ENCODE data around the gene LGALS3BP.

Gene LGALS3BP

GRCh38 chr17:78967782-78968362 lies 11.9 kb downstream of the LGALS3BP start:
- peaks cover 4% of the 10 kb centered on the region; the same call in 1 of the 2 replicates for H3K27me3 ChIP-seq (ENCODE audit: insufficient read depth, low read length)
- no peak overlapping the region for H3K4me3 ChIP-seq (ENCODE audit: low read depth, low read length, poor library complexity, severe bottlenecking)
- no peaks in the 10 kb centered on the region for H3K9me2 ChIP-seq (ENCODE audit: low read depth, low read length)
- no peaks in the 10 kb centered on the region for H3K36me3 ChIP-seq (ENCODE audit: insufficient read depth, low read length)
- no peaks in the 10 kb centered on the region for H3K4me1 ChIP-seq (ENCODE audit: insufficient read depth, low read length, severe bottlenecking)
- TF ChIP-seq CTCF (IDR thresholded peaks at IDR 0.05; ENCODE audit: low read length), result no peak
- no peak for TF ChIP-seq EZH2 (IDR thresholded peaks at IDR 0.05; ENCODE audit: borderline replicate concordance, low read length)
- H4K20me1 ChIP-seq (ENCODE audit: insufficient read depth, low read length), result no peaks in the 10 kb centered on the region
- H3F3A ChIP-seq (ENCODE audit: insufficient read depth, low read length), result no peaks in the 10 kb centered on the region
- no peak overlapping the region for H2AFZ ChIP-seq (ENCODE audit: low read length)
- no peak overlapping the region for H3K4me2 ChIP-seq (ENCODE audit: low read length)
- no peak overlapping the region for H3K9ac ChIP-seq (ENCODE audit: low read length)
- no peaks in the 10 kb centered on the region for H3K9me3 ChIP-seq (ENCODE audit: low read length)
- no peak overlapping the region for H3K27ac ChIP-seq (ENCODE audit: low read depth, low read length, poor library complexity, severe bottlenecking)
- no peaks in the 10 kb centered on the region for H3K79me2 ChIP-seq (ENCODE audit: insufficient read depth, low read length)

GRCh38 chr17:78966910-78967600 lies 12.7 kb downstream of the LGALS3BP start:
- H2AFZ ChIP-seq (ENCODE audit: low read length), result no peak overlapping the region
- no peak overlapping the region for H3K4me3 ChIP-seq (ENCODE audit: low read depth, low read length, poor library complexity, severe bottlenecking)
- H3K27ac ChIP-seq (ENCODE audit: low read depth, low read length, poor library complexity, severe bottlenecking), result no peak overlapping the region
- no peaks in the 10 kb centered on the region for H3F3A ChIP-seq (ENCODE audit: insufficient read depth, low read length)
- no peaks in the 10 kb centered on the region for H4K20me1 ChIP-seq (ENCODE audit: insufficient read depth, low read length)
- no peaks in the 10 kb centered on the region for H3K9me3 ChIP-seq (ENCODE audit: low read length)
- H3K4me1 ChIP-seq (ENCODE audit: insufficient read depth, low read length, severe bottlenecking), result no peaks in the 10 kb centered on the region
- no peak for TF ChIP-seq CTCF (IDR thresholded peaks at IDR 0.05; ENCODE audit: low read length)
- no peak for TF ChIP-seq EZH2 (IDR thresholded peaks at IDR 0.05; ENCODE audit: borderline replicate concordance, low read length)
- H3K79me2 ChIP-seq (ENCODE audit: insufficient read depth, low read length), result no peaks in the 10 kb centered on the region
- H3K9me2 ChIP-seq (ENCODE audit: low read depth, low read length), result no peaks in the 10 kb centered on the region
- H3K9ac ChIP-seq (ENCODE audit: low read length), result no peak overlapping the region
- no peaks in the 10 kb centered on the region for H3K36me3 ChIP-seq (ENCODE audit: insufficient read depth, low read length)
- no peak overlapping the region for H3K4me2 ChIP-seq (ENCODE audit: low read length)
- peaks cover 4% of the 10 kb centered on the region; the same call in 1 of the 2 replicates for H3K27me3 ChIP-seq (ENCODE audit: insufficient read depth, low read length)

- H4K20me1 ChIP-seq (ENCODE audit: insufficient read depth, low read length), result no peaks in the 10 kb centered on the region
- H3K27me3 ChIP-seq (ENCODE audit: insufficient read depth, low read length), result peaks cover 4% of the 10 kb centered on the region; the same call in 1 of the 2 replicates
- H3K9me3 ChIP-seq (ENCODE audit: low read length), result no peaks in the 10 kb centered on the region
- H3K27ac ChIP-seq (ENCODE audit: low read depth, low read length, poor library complexity, severe bottlenecking), result no peak overlapping the region
- no peaks in the 10 kb centered on the region for H3K36me3 ChIP-seq (ENCODE audit: insufficient read depth, low read length)
- H3K79me2 ChIP-seq (ENCODE audit: insufficient read depth, low read length), result no peaks in the 10 kb centered on the region
- no peak overlapping the region for H3K4me3 ChIP-seq (ENCODE audit: low read depth, low read length, poor library complexity, severe bottlenecking)
- TF ChIP-seq EZH2 (IDR thresholded peaks at IDR 0.05; ENCODE audit: borderline replicate concordance, low read length) (no peak), CTCF (IDR thresholded peaks at IDR 0.05; ENCODE audit: low read length) (no peak)
- H3K9me2 ChIP-seq (ENCODE audit: low read depth, low read length), result no peaks in the 10 kb centered on the region
- no peak overlapping the region for H3K4me2 ChIP-seq (ENCODE audit: low read length)
- H2AFZ ChIP-seq (ENCODE audit: low read length), result no peak overlapping the region
- H3K9ac ChIP-seq (ENCODE audit: low read length), result no peak overlapping the region
- no peaks in the 10 kb centered on the region for H3F3A ChIP-seq (ENCODE audit: insufficient read depth, low read length)
- no peaks in the 10 kb centered on the region for H3K4me1 ChIP-seq (ENCODE audit: insufficient read depth, low read length, severe bottlenecking)
Measured at GRCh38 chr17:78966123-78966813, 13.5 kb downstream of the LGALS3BP start.

All from OCI-LY1 (cell line).